Right forelimb (tissue), 1 donor: ENCODE measurements around the gene GRIN2C.

Source experiments
- DNase-seq: peaks from one replicate; pipeline ENCODE4 v3.0.0-alpha.2; 2018

Gene GRIN2C

GRCh38 chr17:74796211-74796610 is 63.5 kb downstream of the GRIN2C start:
- no peak for DNase-seq

DNA sequence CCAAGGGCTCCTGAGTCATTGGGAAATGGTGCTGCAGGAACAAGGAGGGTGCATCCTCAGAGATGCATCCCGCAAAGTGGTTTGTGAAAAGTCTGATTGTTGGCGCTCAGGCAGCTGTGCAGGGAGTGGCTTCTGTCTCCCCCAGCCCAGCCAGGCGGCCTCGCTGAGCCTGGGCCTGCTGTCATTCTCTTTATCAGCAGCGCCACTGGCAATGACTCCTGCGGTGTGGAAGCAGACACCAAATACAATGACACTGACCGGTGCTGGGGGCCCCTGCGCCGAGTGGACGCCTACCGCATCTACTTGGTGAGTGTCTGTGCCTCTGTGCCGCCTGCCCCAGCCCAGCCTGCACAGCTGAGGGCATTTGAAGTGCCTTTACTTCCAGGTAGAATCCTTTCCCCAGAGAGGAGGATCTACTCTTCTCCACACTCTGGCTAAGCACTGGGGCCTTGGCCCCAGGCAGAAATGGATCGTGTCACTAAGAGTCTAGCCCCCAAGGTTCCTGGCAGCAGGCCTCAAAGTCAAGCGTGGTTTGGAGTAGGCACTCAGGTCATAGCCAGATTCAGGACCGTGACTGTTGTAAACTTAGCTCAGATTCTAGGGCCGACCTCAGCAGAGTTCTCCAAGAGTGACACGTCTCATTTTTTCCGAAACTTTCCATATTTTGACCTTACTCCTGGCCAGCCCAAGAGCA is 64.2 kb downstream of the GRIN2C start:
- no peak for DNase-seq

GRCh38 chr17:74792586-74793105 is 67.0 kb downstream of the GRIN2C start:
- no peak for DNase-seq
